A673 (cell line): ENCODE measurements around the gene MRTFA. TPM values are rescaled to one million over a fixed set of nuclear protein-coding genes. Genes with fewer than 3 reads are reported as not detected.
A peak's percentile ranks its signal among the peaks of the same experiment; 100 is the strongest.
"Not testable (repeated sequence)": the region's sequence is repeated elsewhere in the genome, so short reads cannot be mapped to it uniquely, and the experiment has no call there.

Experiments used
- BruUV-seq: library from RNA; stranded (reverse); fragments of 400-500 nt; replicated peaks from 2 replicates; lab custom pipeline; 2021; lab: Mats Ljungman, UMichigan
- CTCF ChIA-PET: fragments of 300-600 bp; sonication (Branson Sonifier 250); formaldehyde crosslinking; loops from one replicate; lab custom pipeline; 2022; ENCODE audit warnings: antibody characterized with exemption; lab: Charles Lee
- POLR2A ChIA-PET: fragments of 300-600 bp; sonication (Branson Sonifier 250); formaldehyde crosslinking; loops from one replicate; lab custom pipeline; 2022; ENCODE audit warnings: antibody characterized with exemption; ENCODE audit not compliant: low non-redundant PET; lab: Charles Lee
- DNase-seq: peaks from one replicate; pipeline ENCODE4 v3.0.0-alpha.2; 2015; ENCODE audit warnings: low spot score
- H3K27ac ChIP-seq: fragments of 200-600 bp; sonication (generic); 2 replicates; pipeline ENCODE4 v1.5.1; 2016; ENCODE audit warnings: mixed run types, low read depth, mild to moderate bottlenecking, mixed read lengths, antibody characterized with exemption, low read length; ENCODE audit not compliant: poor library complexity, severe bottlenecking
- H3K27me3 ChIP-seq: fragments of 200-600 bp; sonication (generic); replicated peaks from 2 replicates; pipeline ENCODE4 v1.6.1; 2017; ENCODE audit warnings: mixed run types, low read depth, mild to moderate bottlenecking, mixed read lengths, antibody characterized with exemption, low read length; ENCODE audit not compliant: insufficient read depth, poor library complexity
- H3K36me3 ChIP-seq: fragments of 200-600 bp; sonication (generic); 2 replicates; pipeline ENCODE4 v1.6.1; 2016; ENCODE audit warnings: mixed run types, mild to moderate bottlenecking, mixed read lengths, antibody characterized with exemption, low read length; ENCODE audit not compliant: insufficient read depth, poor library complexity, severe bottlenecking
- H3K4me1 ChIP-seq: fragments of 200-600 bp; sonication (generic); 2 replicates; pipeline ENCODE4 v1.6.1; 2017; ENCODE audit warnings: mixed run types, mild to moderate bottlenecking, mixed read lengths, antibody characterized with exemption, low read length; ENCODE audit not compliant: insufficient read depth, poor library complexity, severe bottlenecking
- H3K4me3 ChIP-seq: fragments of 200-600 bp; sonication (generic); 2 replicates; pipeline ENCODE4 v1.5.1; 2016; ENCODE audit warnings: low read depth, mixed run types, mild to moderate bottlenecking, mixed read lengths, low read length; ENCODE audit not compliant: poor library complexity, severe bottlenecking
- H3K9me3 ChIP-seq: fragments of 200-600 bp; sonication (generic); 2 replicates; pipeline ENCODE4 v1.6.1; 2016; ENCODE audit warnings: mixed run types, low read depth, mild to moderate bottlenecking, mixed read lengths, antibody characterized with exemption, low read length; ENCODE audit not compliant: poor library complexity, severe bottlenecking
- EZH2 ChIP-seq: fragments of 200-600 bp; sonication (generic); IDR thresholded peaks from 2 replicates; pipeline ENCODE4 v1.6.1; 2017; ENCODE audit warnings: borderline replicate concordance, low read depth, mild to moderate bottlenecking, mixed read lengths, antibody characterized with exemption, low read length; ENCODE audit not compliant: poor library complexity, severe bottlenecking
- intact Hi-C: fragments of 100-400 bp; cut with micrococcal nuclease; formaldehyde crosslinking; loops from one replicate; pipeline ENCODE4 v1.10.0; 2022; ENCODE audit not compliant: unreplicated experiment
- total RNA-seq: library from RNA; stranded (reverse); gene quantifications from 2 replicates; pipeline ENCODE4 v1.2.3, GENCODE V29; 2021
- TF ChIP-seq, protein P1 (sequence below): fragments of 300-800, 200-600 bp; sonication (generic); conservative IDR thresholded peaks from 2 replicates; pipeline ENCODE4 v1.5.1; 2017; ENCODE audit warnings: low read depth, mild to moderate bottlenecking, antibody characterized with exemption, low read length, moderate library complexity, mixed read lengths

MRTFA gene
- total RNA-seq, 1 experiment from 2014 or later, result 35.8 TPM

DNA sequence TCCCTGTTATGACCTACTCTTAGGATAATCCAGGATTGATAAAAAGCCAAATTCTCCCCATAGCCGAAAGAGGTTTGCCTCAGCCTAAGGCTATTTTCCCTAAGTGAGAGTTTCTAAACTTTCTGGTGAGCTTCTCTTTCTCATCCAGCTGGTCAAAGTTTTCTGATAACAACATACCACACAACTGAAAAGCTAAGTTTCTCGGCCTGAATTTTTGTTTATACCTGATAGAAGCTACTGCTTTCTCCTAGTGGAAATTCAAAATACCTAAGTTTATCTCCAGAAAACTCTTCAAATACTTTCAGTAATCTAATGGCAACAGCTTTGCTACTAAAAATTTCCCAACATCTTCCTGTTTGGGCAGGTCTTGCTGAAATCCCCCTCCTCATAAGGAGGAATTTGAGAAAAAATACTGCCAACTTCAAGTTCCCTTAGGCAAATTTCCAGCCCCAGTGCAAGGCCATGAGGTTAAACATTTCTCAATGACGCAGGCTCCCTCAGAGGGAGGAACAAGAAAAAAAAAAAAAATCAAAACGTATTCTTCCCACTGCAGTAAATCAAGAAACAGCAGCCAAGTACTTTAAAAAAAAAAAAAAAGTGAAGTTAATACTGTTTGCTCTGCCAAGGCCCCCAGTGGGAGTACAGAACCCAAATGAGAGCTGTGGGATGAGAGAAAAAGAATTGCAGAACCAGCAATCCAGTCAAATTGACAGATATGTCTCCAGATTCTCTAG is 127.0 kb downstream of the MRTFA start:
- ChIA-PET CTCF (no interaction called here), POLR2A (interaction anchor here (0.6 kb wide), 1 partner anchor 987 kb away, joined by 5 read pairs; no protein-coding TSS in a partner anchor)
- Histone ChIP-seq H3K4me3 (no peak overlapping the region), H3K27ac (peak overlapping the region; percentile 26), H3K36me3 (no peaks in the 10 kb centered on the region), H3K27me3 (no peaks in the 10 kb centered on the region), H3K9me3 (no peaks in the 10 kb centered on the region), H3K4me1 (peaks cover 30% of the 10 kb centered on the region)
- no TSS peak for BruUV-seq
- no peak for TF ChIP-seq EZH2
- TF ChIP-seq, protein P1, sequence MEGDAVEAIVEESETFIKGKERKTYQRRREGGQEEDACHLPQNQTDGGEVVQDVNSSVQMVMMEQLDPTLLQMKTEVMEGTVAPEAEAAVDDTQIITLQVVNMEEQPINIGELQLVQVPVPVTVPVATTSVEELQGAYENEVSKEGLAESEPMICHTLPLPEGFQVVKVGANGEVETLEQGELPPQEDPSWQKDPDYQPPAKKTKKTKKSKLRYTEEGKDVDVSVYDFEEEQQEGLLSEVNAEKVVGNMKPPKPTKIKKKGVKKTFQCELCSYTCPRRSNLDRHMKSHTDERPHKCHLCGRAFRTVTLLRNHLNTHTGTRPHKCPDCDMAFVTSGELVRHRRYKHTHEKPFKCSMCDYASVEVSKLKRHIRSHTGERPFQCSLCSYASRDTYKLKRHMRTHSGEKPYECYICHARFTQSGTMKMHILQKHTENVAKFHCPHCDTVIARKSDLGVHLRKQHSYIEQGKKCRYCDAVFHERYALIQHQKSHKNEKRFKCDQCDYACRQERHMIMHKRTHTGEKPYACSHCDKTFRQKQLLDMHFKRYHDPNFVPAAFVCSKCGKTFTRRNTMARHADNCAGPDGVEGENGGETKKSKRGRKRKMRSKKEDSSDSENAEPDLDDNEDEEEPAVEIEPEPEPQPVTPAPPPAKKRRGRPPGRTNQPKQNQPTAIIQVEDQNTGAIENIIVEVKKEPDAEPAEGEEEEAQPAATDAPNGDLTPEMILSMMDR, result no peak
- DNase-seq, result no peak
- intact Hi-C loops, result no loop called here

DNA sequence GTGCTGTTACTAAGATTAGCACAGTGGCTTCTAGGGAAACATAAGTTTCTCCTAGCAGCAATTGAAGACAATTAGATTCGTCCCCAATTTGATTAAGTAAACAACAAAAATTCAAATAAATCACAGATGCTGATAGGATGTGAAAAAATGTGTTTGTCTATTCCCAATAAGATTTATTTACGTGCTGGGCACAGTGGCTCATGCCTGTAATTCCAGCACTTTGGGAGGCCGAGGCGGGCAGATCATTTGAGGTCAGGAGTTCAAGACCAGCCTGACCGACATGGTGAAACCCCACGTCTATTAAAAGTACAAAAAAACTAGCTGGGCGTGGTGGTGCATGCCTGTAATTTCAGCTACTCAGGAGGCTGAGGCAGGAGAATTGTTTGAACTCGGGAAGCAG is 128.5 kb downstream of the MRTFA start:
- H3K27me3 ChIP-seq, H3K9me3 ChIP-seq, H3K36me3 ChIP-seq, H3K27ac ChIP-seq, POLR2A ChIA-PET, BruUV-seq, intact Hi-C loops, DNase-seq, H3K4me3 ChIP-seq: not testable (repeated sequence)
- CTCF ChIA-PET, result interaction anchor here (0.7 kb wide), 1 partner anchor 61 kb away, joined by 5 read pairs; no protein-coding TSS in a partner anchor
- peaks cover 29% of the 10 kb centered on the region for H3K4me1 ChIP-seq

DNA sequence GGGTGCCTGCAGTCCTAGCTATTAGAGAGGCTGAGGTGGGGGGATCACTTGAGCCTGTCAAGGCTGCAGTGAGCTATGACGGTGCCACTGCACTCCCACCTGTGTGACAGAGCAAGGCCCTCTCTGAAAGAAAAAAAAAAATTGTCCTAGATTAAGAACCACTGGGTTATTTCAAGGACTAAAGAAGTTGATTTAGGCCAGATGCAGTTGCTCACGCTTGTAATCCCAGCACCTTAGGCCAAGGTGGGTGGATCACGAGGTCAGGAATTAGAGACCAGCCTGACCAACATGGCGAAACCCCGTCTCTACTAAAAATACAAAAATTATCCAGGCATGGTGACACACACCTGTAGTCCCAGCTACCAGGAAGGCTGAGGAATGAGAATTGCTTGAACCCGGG is 129.0 kb downstream of the MRTFA start:
- TF ChIP-seq, protein P1, result no peak
- no peak for TF ChIP-seq EZH2
- Histone ChIP-seq H3K27me3 (no peaks in the 10 kb centered on the region), H3K36me3 (no peaks in the 10 kb centered on the region), H3K27ac (no peak overlapping the region), H3K9me3 (no peaks in the 10 kb centered on the region), H3K4me3 (no peak overlapping the region), H3K4me1 (peaks cover 23% of the 10 kb centered on the region)
- intact Hi-C loops, result no loop called here
- CTCF ChIA-PET, result no interaction called here
- no peak for DNase-seq
- no TSS peak for BruUV-seq
- POLR2A ChIA-PET, result no interaction called here

DNA sequence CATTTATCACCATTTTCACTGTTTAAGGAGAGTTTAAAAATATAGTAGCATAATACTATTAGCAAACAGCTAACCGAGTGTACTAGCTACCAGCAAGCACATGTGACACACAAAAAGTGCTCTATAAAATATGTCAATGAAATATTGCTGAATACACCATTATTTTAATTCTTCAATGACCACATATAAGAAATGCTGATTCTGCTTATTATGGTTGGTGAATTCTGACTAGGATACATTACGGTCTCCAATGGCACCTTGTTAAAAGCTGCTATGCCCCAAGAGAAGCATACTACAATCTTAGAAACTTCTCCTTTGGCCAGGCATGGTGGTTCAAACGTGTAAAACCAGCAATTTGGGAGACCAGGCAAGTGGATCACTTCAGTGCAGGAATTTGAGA is 129.8 kb downstream of the MRTFA start:
- intact Hi-C loops, result no loop called here
- CTCF ChIA-PET, result no interaction called here
- no peak overlapping the region for H3K27ac ChIP-seq
- TF ChIP-seq EZH2, result no peak
- TF ChIP-seq, protein P1, result no peak
- no peaks in the 10 kb centered on the region for H3K9me3 ChIP-seq
- no peak for DNase-seq
- peaks cover 21% of the 10 kb centered on the region for H3K4me1 ChIP-seq
- no peak overlapping the region for H3K4me3 ChIP-seq
- H3K27me3 ChIP-seq, result no peaks in the 10 kb centered on the region
- POLR2A ChIA-PET, result no interaction called here
- BruUV-seq, result no TSS peak
- no peaks in the 10 kb centered on the region for H3K36me3 ChIP-seq
